Activated CD8-positive, alpha-beta memory T cell treated with anti-CD3 and anti-CD28 coated beads, Interleukin-2, amount 50 U/mL, for 24 hours (primary cell): ENCODE results near the gene SLC5A5.

Experiments
- DNase-seq: peaks from one replicate; pipeline ENCODE4 v3.0.0-alpha.2; 2020; ENCODE audit errors: extremely low read depth

The SLC5A5 gene

GRCh38 chr19:17871878-17872250 is at the start of gene SLC5A5:
SLC5A5 (plus strand) TSS chr19:17871945; CDS start chr19:17872320, 375 bp downstream.
- DNase-seq = no peak

- DNase-seq = no peak
These were observed 47.4 kb upstream of the SLC5A5 start for GRCh38 chr19:17824339-17824738.

- no peak for DNase-seq
These were observed 45.2 kb upstream of the SLC5A5 start for GRCh38 chr19:17826508-17827056.

GRCh38 chr19:17829855-17830566 is 41.7 kb upstream of the SLC5A5 start:
- DNase-seq = no peak

- DNase-seq = no peak
These were observed 41.0 kb upstream of the SLC5A5 start for GRCh38 chr19:17830567-17831418.

- DNase-seq = no peak
These were observed 40.3 kb upstream of the SLC5A5 start for GRCh38 chr19:17831419-17831888.

GRCh38 chr19:17832443-17833208 is 39.1 kb upstream of the SLC5A5 start:
- no peak for DNase-seq

GRCh38 chr19:17834350-17835181 is 37.2 kb upstream of the SLC5A5 start:
- no peak for DNase-seq

GRCh38 chr19:17835182-17836006 is 36.4 kb upstream of the SLC5A5 start:
- no peak for DNase-seq

- DNase-seq = no peak
These were observed 35.2 kb upstream of the SLC5A5 start for GRCh38 chr19:17836530-17836929.

GRCh38 chr19:17837972-17838371 is 33.8 kb upstream of the SLC5A5 start:
- DNase-seq = no peak

GRCh38 chr19:17840019-17840418 is 31.7 kb upstream of the SLC5A5 start:
- DNase-seq = no peak

GRCh38 chr19:17841371-17841809 is 30.4 kb upstream of the SLC5A5 start:
- DNase-seq = no peak

- peak; percentile 54 for DNase-seq
These were observed 29.7 kb upstream of the SLC5A5 start for GRCh38 chr19:17841810-17842662.

GRCh38 chr19:17842663-17843291 is 29.0 kb upstream of the SLC5A5 start:
- DNase-seq = no peak

- no peak for DNase-seq
These were observed 28.4 kb upstream of the SLC5A5 start for GRCh38 chr19:17843292-17843827.

GRCh38 chr19:17843908-17844490 is 27.7 kb upstream of the SLC5A5 start:
- DNase-seq = no peak

- no peak for DNase-seq
These were observed 25.6 kb upstream of the SLC5A5 start for GRCh38 chr19:17846146-17846545.
